NCI-H2029 (cell line): ENCODE data around the gene CFC1B.
"Not testable (repeated sequence)": the region's sequence is repeated elsewhere in the genome, so short reads cannot be mapped to it uniquely, and the experiment has no call there.

Experiments used
- DNase-seq: peaks from one replicate; lab custom pipeline; 2025; lab: John Stamatoyannopoulos, UW

CFC1B gene

DNA sequence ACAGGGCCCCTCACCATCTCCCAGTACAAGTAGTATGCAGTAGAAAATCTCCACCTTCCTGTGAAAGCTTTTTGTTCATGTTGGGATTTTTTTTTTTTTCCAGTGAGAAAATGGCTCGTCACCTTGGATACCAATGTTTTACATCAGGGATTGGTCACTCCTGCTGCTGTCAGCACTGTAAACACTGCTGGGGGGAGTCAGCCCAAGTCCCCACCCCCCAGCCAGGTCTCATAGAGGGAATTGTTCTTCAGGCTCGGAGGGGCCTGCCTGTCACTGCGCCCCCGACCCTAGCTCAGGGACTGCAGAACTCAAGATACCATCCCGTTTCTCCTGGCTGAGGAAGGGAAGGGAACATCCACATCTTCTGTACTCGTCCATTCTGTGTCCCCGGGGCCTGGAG lies at the start of gene CFC1B:
TSS of gene CFC1B (plus strand) at position 231 of the 400 bp plus-strand sequence. CDS start 263 bp downstream, outside the sequence.
- not testable (repeated sequence) for DNase-seq

DNA sequence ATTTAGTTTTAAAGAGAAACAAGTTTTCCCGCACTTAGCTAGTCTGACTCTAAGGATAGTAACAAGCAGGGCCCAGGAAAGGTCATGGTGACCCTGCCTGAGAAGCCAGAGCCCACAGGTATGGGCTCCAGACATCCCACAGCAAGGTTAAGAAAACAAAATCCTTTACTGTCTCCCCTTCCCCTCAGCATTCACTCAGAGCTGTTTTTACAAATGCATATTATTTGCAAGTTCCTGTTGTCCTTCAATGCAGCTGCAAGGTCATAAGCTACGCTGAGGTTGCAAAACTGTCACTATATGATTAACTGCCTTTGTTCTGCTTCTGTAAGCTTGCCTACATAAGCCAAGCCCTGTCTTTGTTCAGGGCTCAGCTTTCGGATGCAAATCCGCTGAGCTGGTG lies 29.9 kb upstream of the CFC1B start:
- DNase-seq = not testable (repeated sequence)

DNA sequence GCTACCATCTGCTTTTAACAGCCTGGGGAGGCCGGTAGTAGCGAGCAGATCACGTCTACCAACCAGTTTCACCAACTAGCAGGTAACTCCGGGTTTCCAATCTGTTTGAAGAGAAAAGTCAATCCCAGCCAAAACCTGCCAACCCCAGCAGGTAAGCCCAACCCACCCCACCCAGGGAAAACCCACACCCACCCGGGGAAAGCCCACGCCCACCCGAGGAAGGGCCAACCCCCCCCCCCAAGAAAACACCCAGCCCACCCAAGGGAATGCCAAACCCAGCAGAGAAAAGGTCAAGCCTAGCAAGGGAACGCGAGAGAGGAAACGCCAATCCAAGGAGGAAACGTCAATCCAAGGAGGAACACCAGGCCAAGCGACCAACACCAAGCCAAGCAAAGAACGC lies 11.8 kb upstream of the CFC1B start, which contains the start of gene POTEI:
TSS of gene POTEI (minus strand) at position 101 of the 400 bp plus-strand sequence. CDS start at position 8, 93 bp downstream.
- not testable (repeated sequence) for DNase-seq

DNA sequence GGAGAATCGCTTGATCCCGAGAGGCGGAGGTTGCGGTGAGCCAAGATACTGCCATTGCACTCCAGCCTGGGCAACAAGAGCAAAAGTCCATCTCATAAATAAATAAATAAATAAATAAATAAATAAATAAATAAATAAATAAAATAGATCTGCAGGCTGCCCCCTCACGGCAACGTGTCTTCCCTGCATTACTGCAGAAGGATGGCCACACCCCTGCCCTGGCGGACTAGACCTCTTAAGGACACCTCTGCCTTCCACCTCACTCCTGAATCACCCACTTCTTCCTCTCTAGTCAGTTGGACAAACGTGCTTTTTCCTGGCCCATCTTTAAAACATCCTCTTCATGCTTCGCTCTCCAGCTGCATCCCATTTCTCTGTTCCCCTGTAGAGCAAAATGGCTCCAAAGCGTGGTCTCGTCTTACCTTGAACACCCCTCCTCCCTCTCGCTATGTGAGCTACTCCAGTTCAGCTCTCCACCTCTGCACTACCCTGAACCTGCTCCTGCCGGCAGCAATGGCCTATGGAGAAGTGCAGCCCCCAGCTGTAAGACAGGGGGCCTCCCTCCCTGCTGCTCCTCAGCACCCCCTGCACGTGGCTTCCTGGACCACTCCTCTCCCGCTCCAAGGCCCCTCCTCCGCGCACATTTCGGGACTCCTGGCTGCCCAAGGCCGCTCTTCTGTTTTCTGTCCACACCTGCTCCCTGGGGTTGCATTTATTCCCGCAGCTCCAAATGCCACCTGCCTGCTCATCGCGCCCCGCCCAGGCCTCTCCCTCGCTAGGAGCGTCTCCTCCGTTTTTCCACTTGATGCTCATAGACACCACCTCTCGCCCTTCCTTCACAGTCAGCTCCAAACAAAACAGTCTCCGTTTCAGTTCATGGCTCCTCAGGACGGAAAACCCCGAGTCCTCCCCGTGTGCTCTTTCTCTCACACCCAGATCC lies 9.9 kb upstream of the CFC1B start:
- DNase-seq = not testable (repeated sequence)

DNA sequence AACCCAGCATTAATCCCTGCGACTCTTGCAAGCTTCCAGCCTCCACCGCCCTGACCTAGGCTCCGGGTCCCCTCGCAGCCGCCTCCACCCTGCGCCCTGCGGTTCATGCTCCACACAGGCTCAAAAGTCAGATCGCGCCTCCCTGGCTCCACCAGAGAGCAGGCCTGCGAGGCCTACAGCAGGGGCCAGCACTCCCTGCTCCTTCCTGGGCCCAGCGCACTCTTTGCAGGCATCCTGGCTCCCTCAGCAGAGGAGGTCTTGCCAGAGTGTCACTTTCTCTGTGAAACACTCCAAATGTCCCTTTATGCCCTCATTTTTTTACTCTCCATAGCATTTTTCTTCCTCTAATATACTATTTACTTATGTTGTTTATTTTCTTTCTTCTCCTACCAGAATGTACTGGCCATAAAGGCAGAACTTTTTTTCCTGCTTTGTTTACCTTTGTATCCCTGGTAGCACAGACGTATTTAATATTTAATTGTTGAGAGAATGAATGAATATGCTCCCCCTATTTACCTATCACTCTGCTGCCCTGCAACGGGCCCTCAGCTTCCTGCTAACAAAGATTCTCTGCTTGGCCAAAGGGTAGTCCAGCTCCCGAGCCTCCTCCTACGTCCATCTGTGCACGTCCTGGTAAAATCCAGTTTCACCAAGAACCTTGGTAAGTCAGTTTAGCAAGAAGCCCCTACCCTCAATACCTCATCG lies 9.1 kb upstream of the CFC1B start:
- not testable (repeated sequence) for DNase-seq

DNA sequence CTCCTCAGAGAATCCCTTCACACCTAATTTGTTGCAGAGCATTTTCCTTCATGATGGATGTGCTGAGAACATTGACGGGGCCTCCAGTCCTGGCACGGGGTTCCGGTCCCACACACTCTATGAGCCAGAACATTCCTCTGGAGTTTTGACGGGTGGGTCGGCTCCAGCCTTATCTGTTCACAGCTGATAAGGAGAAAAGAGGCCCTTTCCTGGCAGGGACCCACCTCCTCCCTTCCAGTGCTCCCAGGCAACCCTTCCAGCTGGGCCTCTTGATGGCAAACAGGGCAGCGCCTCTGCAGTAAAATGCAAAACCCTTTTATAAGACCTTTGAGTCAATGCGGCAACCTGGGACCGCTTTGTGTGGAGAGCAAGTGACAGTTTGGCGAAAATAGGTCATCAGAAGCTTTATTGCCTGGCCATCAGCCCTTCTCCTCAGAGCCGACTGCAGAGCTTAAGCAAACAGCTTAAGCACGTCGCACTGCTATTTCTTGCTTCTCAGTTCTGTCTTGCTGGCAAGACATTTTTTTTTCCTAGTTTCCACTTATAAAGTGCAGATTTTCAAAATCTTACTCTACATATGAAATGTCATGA lies 2.4 kb upstream of the CFC1B start:
- DNase-seq = not testable (repeated sequence)

DNA sequence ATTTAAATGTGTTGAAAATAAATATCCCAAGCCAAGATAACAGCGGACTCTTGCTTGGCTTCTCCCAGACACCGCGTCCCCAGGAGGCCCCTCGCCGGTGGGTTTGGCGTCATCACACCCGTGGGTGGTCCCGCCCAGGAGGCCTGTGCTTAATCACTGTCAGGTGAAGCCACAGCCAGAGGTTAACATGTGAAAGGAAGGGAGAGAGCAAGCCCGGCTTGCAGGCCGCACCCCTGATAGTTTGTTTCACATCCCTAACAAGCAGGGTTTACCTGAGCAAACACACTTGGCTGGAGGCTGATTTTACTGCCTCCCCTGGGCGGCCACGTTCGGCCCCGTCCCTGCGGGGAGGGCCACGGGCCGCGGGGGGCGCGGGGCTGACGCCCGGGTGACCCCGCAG lies 1.4 kb downstream of the CFC1B start:
- DNase-seq = not testable (repeated sequence)

DNA sequence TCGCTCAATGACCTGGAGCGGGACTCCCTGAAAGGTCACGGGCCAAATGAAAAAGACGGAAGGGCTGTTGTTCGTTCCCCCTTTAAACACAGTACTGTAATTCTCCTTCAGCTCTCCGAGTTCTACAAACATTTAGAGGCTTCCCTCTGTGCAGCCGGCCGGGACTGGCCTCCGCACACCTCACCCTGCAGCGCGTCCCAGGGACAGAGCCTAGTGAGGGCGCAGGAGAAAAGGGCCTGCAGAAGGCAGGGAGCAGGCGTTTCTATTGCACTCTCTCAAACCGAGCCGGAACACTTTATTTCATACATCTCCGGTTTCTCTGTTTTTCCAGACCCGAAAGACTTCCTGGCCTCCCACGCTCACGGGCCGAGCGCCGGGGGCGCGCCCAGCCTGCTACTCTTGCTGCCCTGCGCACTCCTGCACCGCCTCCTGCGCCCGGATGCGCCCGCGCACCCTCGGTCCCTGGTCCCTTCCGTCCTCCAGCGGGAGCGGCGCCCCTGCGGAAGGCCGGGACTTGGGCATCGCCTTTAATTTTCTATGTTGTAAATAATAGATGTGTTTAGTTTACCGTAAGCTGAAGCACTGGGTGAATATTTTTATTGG lies 6.4 kb downstream of the CFC1B start:
- DNase-seq = not testable (repeated sequence)

DNA sequence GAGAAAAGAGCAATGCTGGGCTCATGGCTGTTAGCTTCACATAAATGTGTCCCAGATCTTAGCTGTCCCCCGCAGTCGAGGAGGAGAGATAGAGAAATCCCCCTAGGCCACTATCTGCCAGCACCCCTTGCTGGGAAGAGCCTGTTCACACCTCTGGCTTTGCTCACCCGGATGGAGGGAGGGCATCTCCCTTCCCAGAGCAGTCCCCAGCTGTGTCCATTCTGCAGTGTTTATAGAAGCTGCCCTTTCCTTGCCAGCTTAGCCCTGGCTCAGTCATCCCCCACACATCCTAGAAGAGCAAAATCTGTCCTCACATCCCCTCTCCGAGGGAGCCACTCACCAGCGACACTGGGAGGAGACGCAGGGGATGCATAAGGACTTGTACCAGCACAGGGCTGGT lies 8.5 kb downstream of the CFC1B start:
- DNase-seq = not testable (repeated sequence)

DNA sequence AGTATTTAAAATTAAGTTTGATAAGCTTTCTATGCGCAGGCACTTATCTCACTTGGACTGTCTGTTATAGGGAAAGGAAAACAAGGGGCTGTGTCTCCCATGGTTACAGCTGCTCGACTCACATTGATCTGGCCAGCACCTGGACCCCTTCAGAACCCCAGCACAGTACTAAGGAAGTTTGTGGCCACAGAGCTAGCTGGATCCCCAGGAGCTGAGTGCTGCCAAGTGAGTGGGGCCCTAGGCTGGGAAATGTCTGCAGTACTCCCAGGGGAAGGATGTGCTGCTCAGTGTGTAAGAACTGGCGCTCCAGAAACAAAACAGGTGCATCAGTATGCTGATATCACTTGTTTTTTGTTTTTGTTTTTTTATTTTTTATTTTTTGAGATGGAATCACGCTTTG lies 9.2 kb downstream of the CFC1B start:
- not testable (repeated sequence) for DNase-seq

DNA sequence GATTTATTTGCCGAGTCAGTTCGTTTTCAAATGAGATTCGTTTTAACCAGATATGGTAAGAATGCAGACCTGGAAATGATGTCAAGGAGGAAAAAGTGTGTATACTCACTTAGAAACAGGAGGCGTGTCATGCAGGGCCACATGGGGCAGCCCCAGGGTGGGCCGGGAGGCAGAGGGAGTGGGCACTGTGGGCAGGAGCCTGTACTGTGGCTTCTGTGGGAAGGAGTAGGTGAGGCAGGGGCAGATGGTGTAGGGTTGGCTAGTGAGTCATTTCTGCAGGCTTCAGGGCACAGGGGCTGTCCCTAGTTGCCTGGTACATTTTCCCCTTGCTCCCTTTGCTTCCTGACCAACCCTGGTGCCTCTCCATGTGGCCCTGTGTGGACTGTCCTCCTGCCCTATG lies 10.2 kb downstream of the CFC1B start:
- not testable (repeated sequence) for DNase-seq

DNA sequence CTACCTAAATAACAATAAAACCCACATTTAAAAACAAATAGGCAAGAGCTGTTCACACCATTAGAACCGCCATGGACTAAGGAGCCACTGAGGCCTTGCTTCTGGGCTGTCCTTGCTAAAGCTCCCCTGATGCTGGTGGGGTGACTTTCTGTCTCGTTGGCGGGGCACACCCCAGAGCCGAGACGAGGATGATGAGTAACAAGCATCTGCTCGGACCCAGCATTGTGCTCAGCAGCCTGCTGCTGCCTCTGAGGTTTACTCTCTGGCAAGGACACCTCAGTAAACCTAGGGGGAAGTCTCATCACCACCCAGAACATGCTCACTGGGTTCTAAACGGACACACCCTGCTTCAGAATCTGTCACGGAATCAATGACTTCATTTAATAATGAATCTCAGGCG lies 10.7 kb downstream of the CFC1B start:
- DNase-seq = not testable (repeated sequence)

DNA sequence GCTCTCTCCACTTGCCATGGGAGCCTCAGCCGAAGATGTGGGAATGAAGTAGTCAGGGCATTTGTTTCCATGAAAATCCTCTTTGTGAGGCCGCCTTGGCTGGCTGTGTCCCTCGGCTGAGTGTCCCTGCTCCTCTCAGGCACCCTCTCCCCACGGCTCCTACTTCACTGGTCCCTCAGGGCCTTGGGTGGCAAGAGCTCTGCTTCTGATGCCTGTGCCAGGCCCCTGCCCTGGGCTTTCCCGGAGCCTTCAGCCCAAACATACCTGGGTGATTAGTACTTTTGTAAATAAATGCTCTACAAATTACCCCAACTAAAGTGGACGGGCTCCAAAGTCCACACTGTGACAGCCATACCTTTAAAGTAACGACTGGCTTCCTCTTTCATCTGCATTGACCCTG lies 15.6 kb downstream of the CFC1B start:
- not testable (repeated sequence) for DNase-seq

DNA sequence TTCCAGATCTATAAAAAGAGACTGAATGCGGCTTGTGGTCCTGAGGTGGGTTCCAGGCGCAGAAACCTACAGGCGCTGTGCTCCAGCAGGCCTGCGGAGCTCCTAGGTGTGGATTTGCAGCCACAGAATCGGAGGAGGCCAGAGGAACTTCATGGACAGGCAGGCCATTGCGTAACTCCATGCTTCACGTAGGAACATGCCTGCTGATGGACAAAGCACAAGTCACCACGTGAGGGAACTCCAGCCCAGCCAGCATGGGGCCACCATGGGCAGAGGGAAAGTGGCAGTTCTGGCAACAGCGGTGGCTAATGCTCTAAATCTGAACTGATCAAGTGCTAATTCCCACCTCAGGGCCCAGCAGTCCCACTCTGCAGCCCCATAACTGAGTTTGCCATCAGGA lies 17.2 kb downstream of the CFC1B start:
- not testable (repeated sequence) for DNase-seq

DNA sequence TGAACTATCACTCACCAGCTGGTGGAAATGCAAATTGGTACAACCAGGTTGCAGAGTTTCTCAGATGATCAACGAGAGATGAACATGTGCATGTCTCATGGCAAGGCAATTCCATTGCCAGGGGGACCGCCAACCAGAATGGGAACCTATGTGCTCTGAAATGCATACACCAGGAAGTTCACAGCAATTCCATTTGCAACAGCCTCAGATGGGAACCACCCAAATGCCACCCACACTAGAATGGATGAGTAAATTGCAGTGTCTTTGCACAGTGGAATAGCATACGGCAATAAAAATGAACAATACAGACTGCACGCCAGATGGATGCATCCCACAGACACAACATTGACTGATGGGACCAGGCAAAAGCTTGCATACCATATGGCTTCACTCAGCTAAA lies 21.8 kb downstream of the CFC1B start:
- DNase-seq = not testable (repeated sequence)

DNA sequence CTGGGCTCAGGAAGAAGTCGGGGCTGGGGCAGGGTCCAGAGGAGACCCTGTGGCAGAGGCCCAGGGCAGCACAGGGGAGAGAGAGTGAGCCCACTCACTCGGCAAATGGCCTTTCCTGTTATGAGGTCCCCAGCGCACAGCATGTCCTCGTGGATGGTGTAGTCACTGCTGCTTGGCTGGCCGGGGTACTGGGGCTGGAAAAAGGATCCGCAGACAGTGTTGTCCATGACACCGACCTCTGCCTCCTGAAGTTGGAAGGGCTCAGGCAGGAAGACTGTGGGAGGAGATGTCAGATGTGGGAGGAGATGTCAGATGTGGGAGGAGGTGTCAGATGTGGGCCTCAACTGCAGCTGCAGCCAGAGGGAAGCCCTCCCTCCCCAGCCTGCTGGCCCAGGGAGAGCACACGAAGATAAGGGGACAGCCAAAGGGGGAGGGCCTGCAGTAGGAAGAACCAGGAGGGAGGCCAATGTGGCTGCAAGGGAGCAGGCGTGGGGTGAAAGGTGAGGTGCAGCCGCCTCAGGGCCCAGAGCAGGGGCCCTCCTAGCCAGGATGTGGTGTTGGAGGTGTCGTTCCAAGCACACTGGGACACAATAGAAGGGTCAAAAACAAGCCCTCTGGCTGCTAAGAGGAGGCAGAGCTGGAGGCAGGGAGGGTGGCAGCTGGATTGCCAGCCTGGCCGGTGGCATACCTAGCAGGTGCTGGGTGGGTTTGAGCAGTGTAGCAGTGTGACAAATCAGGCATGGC lies 22.9 kb downstream of the CFC1B start:
- DNase-seq = not testable (repeated sequence)

DNA sequence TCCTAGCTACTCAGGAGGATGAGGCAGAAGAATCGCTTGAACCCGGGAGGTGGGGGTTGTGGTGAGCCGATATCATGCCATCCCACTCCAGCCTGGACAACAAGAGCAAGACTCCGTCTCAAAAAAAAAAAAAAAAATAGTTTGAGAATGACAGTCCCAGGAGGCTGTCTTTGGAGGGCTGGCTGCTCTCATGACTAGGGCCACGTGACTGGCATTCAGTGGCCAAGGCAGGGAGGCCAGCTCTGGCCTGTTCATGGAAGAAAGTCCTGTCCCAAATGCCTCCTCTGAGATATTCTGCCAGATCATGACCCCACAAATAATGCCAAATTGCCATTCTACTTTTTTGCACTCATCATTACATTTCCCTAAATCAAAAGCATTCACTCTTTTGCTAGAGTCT lies 24.0 kb downstream of the CFC1B start:
- not testable (repeated sequence) for DNase-seq

DNA sequence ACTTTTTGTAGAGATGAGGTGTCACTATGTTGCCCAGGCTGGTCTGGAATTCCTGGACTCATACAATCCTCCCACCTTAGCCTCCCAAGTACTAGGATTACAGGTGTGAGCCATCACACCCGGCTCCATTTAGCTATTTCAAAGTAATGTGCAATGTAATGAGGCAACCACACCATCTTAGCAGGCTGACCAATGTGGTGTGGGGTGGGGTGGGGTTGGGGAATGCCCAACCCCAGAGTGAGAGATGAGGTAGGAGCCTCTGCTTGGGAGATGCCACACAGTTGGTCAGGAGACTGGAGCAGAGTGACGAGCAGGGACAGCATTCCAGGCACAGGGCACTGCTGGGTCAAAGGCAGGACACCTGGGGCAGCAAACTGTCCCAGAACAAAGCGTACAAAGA lies 27.4 kb downstream of the CFC1B start:
- not testable (repeated sequence) for DNase-seq

DNA sequence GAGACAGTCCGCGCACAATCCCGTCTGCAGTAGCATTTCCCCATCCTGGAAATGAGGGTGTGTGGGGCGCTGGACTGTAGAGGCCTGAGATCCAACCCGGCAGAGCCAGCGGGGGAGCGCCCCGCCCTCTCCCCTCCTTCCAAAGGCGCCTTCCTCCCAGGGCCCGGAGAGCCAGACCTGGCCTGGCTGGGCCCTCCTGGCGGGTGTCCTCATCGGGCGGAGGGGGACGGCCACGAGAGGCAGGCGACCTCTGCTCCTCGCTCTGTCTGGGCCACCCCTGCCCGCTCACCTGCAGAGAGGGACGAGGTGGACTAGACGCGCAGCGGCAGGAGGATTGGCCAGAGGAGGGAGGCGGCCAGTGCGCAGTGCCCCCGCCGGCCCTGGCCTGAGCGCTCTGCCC lies 28.5 kb downstream of the CFC1B start:
- DNase-seq = not testable (repeated sequence)

DNA sequence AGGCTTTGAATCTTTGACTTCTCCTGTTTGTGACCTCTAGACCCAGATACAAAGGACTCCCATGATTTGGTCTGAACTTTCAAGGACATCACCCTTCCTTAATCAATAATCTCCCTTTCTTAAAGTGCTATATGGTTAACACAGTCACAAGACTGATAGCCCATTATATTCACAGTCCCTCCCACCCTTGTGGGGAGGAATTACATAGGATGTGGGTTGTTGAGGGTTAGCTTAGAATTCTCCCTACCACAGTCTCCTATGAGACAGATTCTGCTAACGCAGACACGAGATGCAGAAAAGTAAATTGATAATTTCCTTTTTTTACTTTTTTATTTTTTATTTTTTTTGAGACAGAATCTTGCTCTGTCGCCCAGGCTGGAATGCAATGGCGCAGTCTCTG lies 33.2 kb downstream of the CFC1B start:
- not testable (repeated sequence) for DNase-seq

DNA sequence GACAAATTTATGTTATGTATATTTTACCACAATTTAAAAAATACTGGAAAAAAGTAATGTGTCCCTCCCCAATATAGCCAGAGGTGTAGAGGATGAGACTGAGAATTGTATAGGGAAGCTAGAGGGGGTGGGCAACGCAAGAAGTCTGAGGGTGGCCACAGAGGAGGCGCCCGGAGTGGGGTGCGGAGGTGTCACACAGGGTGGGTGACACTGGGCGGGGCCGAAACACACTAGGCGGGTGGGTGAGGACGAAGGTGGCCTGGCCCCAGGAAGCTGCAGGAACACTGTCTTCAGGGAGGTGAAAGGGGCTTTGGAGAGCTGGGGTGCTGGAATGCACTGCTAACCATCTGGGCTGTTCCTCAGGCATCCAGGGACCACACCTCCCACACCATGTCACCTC lies 35.4 kb downstream of the CFC1B start:
- not testable (repeated sequence) for DNase-seq
